ENCODE measurements around the gene SLC22A23.

GRCh38 chr6:3428247-3428646 lies 28.6 kb downstream of the SLC22A23 start:
- TF ChIP-seq, protein P1, sequence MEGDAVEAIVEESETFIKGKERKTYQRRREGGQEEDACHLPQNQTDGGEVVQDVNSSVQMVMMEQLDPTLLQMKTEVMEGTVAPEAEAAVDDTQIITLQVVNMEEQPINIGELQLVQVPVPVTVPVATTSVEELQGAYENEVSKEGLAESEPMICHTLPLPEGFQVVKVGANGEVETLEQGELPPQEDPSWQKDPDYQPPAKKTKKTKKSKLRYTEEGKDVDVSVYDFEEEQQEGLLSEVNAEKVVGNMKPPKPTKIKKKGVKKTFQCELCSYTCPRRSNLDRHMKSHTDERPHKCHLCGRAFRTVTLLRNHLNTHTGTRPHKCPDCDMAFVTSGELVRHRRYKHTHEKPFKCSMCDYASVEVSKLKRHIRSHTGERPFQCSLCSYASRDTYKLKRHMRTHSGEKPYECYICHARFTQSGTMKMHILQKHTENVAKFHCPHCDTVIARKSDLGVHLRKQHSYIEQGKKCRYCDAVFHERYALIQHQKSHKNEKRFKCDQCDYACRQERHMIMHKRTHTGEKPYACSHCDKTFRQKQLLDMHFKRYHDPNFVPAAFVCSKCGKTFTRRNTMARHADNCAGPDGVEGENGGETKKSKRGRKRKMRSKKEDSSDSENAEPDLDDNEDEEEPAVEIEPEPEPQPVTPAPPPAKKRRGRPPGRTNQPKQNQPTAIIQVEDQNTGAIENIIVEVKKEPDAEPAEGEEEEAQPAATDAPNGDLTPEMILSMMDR (conservative IDR thresholded peaks at IDR 0.05) = no peak
- TF ChIP-seq ZFX (IDR thresholded peaks at IDR 0.05) = no peak

All from C4-2B (cell line).